ENCODE data around the gene LRRC8B.

The LRRC8B gene

GRCh38 chr1:89581859-89582258 lies 57.2 kb downstream of the LRRC8B start:
- no peak for DNase-seq (ENCODE audit: low read depth, low spot score)
- H3K4me3 ChIP-seq (ENCODE audit: low read depth, low read length), result no peak overlapping the region
- ChIA-PET CTCF (interaction anchor here (1.2 to 5.2 kb wide), 6 partner anchors 9 to 598 kb away, joined by 3 to 29 read pairs (median 5); no protein-coding TSS in a partner anchor), POLR2A (no interaction called here)
- no peak for TF ChIP-seq CTCF (IDR thresholded peaks at IDR 0.05; ENCODE audit: insufficient read depth, low read length, missing control alignments)

GRCh38 chr1:89582571-89582970 lies 57.9 kb downstream of the LRRC8B start:
- no peak for DNase-seq (ENCODE audit: low read depth, low spot score)
- TF ChIP-seq CTCF (IDR thresholded peaks at IDR 0.05; ENCODE audit: insufficient read depth, low read length, missing control alignments), result no peak
- POLR2A ChIA-PET, result no interaction called here
- H3K4me3 ChIP-seq (ENCODE audit: low read depth, low read length), result no peak overlapping the region
- CTCF ChIA-PET, result interaction anchor here (1.3 to 5.2 kb wide), 4 partner anchors 18 to 598 kb away, joined by 3 to 29 read pairs (median 5); no protein-coding TSS in a partner anchor

- H3K4me3 ChIP-seq (ENCODE audit: low read depth, low read length), result no peak overlapping the region
- TF ChIP-seq CTCF (IDR thresholded peaks at IDR 0.05; ENCODE audit: insufficient read depth, low read length, missing control alignments), result no peak
- DNase-seq (ENCODE audit: low read depth, low spot score), result no peak
- ChIA-PET CTCF (interaction anchor here (1.0 to 1.5 kb wide), 5 partner anchors 9 to 34 kb away, joined by 3 to 5 read pairs (median 4); no protein-coding TSS in a partner anchor), POLR2A (no interaction called here)
Observed at GRCh38 chr1:89584211-89584610, 59.6 kb downstream of the LRRC8B start.

- H3K4me3 ChIP-seq (ENCODE audit: low read depth, low read length), result no peak overlapping the region
- CTCF ChIA-PET, result interaction anchor here (1.0 to 2.3 kb wide), 5 partner anchors 9 to 35 kb away, joined by 3 to 7 read pairs (median 4); no protein-coding TSS in a partner anchor
- TF ChIP-seq CTCF (IDR thresholded peaks at IDR 0.05; ENCODE audit: insufficient read depth, low read length, missing control alignments), result no peak
- POLR2A ChIA-PET, result no interaction called here
- no peak for DNase-seq (ENCODE audit: low read depth, low spot score)
Observed at GRCh38 chr1:89584781-89585180, 60.2 kb downstream of the LRRC8B start.

GRCh38 chr1:89587729-89588161 lies 63.1 kb downstream of the LRRC8B start:
- POLR2A ChIA-PET, result no interaction called here
- no peak for TF ChIP-seq CTCF (IDR thresholded peaks at IDR 0.05; ENCODE audit: insufficient read depth, low read length, missing control alignments)
- H3K4me3 ChIP-seq (ENCODE audit: low read depth, low read length), result no peak overlapping the region
- DNase-seq (ENCODE audit: low read depth, low spot score), result no peak
- CTCF ChIA-PET, result interaction anchor here (1.5 kb wide), 1 partner anchor 11 kb away, joined by 4 read pairs; no protein-coding TSS in a partner anchor

GRCh38 chr1:89588480-89588879 lies 63.9 kb downstream of the LRRC8B start:
- CTCF ChIA-PET, result interaction anchor here (1.5 kb wide), 1 partner anchor 10 kb away, joined by 4 read pairs; no protein-coding TSS in a partner anchor
- TF ChIP-seq CTCF (IDR thresholded peaks at IDR 0.05; ENCODE audit: insufficient read depth, low read length, missing control alignments), result no peak

More at GRCh38 chr1:89588480-89588879, 63.9 kb downstream of the LRRC8B start:
- POLR2A ChIA-PET, result no interaction called here
- H3K4me3 ChIP-seq (ENCODE audit: low read depth, low read length), result no peak overlapping the region
- no peak for DNase-seq (ENCODE audit: low read depth, low spot score)
